Erythroblast (primary cell): ENCODE results near the gene ITGAE.

Experiments used
- GATA1 ChIP-seq: IDR thresholded peaks from 2 replicates; pipeline ENCODE4 v1.6.1; 2011; ENCODE audit warnings: low read depth, mild to moderate bottlenecking, control low read depth, low read length, moderate library complexity
- POLR2A ChIP-seq: IDR thresholded peaks from 2 replicates; pipeline ENCODE4 v1.6.1; 2011; ENCODE audit warnings: mild to moderate bottlenecking, low read length

GRCh38 chr17:3718201-3718600 lies 82.8 kb downstream of the ITGAE start:
- TF ChIP-seq POLR2A, result no peak
- TF ChIP-seq GATA1, result no peak
